SU-DHL-6 (cell line): ENCODE measurements around the gene TNFAIP6.

Source experiments
- H2AFZ ChIP-seq: fragments of 200-600 bp; sonication (generic); 2 replicates; pipeline ENCODE4 v1.6.1; 2014; ENCODE audit warnings: low read depth, mild to moderate bottlenecking, moderate library complexity, mixed read lengths, antibody characterized with exemption, low read length; ENCODE audit not compliant: severe bottlenecking
- H3F3A ChIP-seq: fragments of 200-600 bp; shearing (Covaris generic); 2 replicates; pipeline ENCODE4 v1.6.0; 2016; ENCODE audit warnings: antibody characterized with exemption, mild to moderate bottlenecking; ENCODE audit not compliant: insufficient read depth
- H3K27ac ChIP-seq: fragments of 200-600 bp; sonication (generic); 2 replicates; pipeline ENCODE4 v1.5.1; 2016; ENCODE audit warnings: low read depth, mild to moderate bottlenecking, low read length, moderate library complexity, mixed read lengths
- H3K27me3 ChIP-seq: fragments of 200-600 bp; sonication (generic), shearing (Covaris generic); 2 replicates; pipeline ENCODE4 v1.6.0; 2014; ENCODE audit warnings: mild to moderate bottlenecking, low read length
- H3K36me3 ChIP-seq: fragments of 200-600 bp; sonication (generic); 2 replicates; pipeline ENCODE4 v1.6.1; 2014; ENCODE audit warnings: mild to moderate bottlenecking, low read length, mixed read lengths
- H3K4me2 ChIP-seq: fragments of 300-600, 200-600 bp; shearing (Covaris generic), sonication (generic); 2 replicates; pipeline ENCODE4 v1.6.0; 2014; ENCODE audit warnings: low read length, low read depth, mild to moderate bottlenecking; ENCODE audit not compliant: poor library complexity, severe bottlenecking
- H3K4me3 ChIP-seq: fragments of 200-600 bp; sonication (generic); 2 replicates; pipeline ENCODE4 v1.5.1; 2014; ENCODE audit warnings: antibody characterized with exemption, low read length, mild to moderate bottlenecking, mixed read lengths; ENCODE audit not compliant: insufficient read depth, poor library complexity, severe bottlenecking
- H3K79me2 ChIP-seq: fragments of 200-600 bp; sonication (generic); 2 replicates; pipeline ENCODE4 v1.6.1; 2014; ENCODE audit warnings: mild to moderate bottlenecking, low read length, moderate library complexity; ENCODE audit not compliant: insufficient read depth
- H3K9ac ChIP-seq: fragments of 200-600 bp; sonication (generic); 2 replicates; pipeline ENCODE4 v1.7.0; 2014; ENCODE audit warnings: mild to moderate bottlenecking, low read length
- H3K9me2 ChIP-seq: fragments of 200-600 bp; sonication (generic); replicated peaks from 2 replicates; pipeline ENCODE4 v1.6.1; 2014; ENCODE audit warnings: low read length; ENCODE audit not compliant: insufficient read depth
- H3K9me3 ChIP-seq: fragments of 200-600 bp; sonication (generic); 2 replicates; pipeline ENCODE4 v1.6.1; 2014; ENCODE audit warnings: low read length, mixed read lengths; ENCODE audit not compliant: insufficient read depth
- H4K20me1 ChIP-seq: fragments of 200-600 bp; sonication (generic); 2 replicates; pipeline ENCODE4 v1.6.1; 2014; ENCODE audit warnings: low read depth, mild to moderate bottlenecking, antibody characterized with exemption, low read length, moderate library complexity, mixed read lengths
- CTCF ChIP-seq: fragments of 200-600 bp; sonication (generic); IDR thresholded peaks from one replicate; pipeline ENCODE4 v1.5.1; 2017; ENCODE audit warnings: antibody characterized with exemption, mild to moderate bottlenecking, low read length, moderate library complexity; ENCODE audit not compliant: insufficient read depth, poor library complexity, severe bottlenecking
- EZH2phosphoT487 ChIP-seq: fragments of 200-600 bp; sonication (generic), shearing (Covaris generic); conservative IDR thresholded peaks from 2 replicates; pipeline ENCODE4 v1.6.1; 2018; ENCODE audit warnings: mild to moderate bottlenecking, antibody characterized with exemption, low read length, moderate library complexity, mixed read lengths

Gene TNFAIP6

GRCh38 chr2:151363709-151364108 is 6.3 kb downstream of the TNFAIP6 start:
- H3K4me2 ChIP-seq: no peak overlapping the region
- no peaks in the 10 kb centered on the region for H3K27me3 ChIP-seq
- H2AFZ ChIP-seq: no peak overlapping the region
- H3K79me2 ChIP-seq: no peaks in the 10 kb centered on the region
- no peaks in the 10 kb centered on the region for H3K9me2 ChIP-seq
- no peak overlapping the region for H3K9ac ChIP-seq
- H3K4me3 ChIP-seq: no peak overlapping the region
- H4K20me1 ChIP-seq: no peaks in the 10 kb centered on the region
- no peaks in the 10 kb centered on the region for H3F3A ChIP-seq
- H3K27ac ChIP-seq: no peak overlapping the region
- H3K9me3 ChIP-seq: no peaks in the 10 kb centered on the region
- H3K36me3 ChIP-seq: no peaks in the 10 kb centered on the region
- TF ChIP-seq CTCF: no peak
- TF ChIP-seq EZH2phosphoT487: no peak

DNA sequence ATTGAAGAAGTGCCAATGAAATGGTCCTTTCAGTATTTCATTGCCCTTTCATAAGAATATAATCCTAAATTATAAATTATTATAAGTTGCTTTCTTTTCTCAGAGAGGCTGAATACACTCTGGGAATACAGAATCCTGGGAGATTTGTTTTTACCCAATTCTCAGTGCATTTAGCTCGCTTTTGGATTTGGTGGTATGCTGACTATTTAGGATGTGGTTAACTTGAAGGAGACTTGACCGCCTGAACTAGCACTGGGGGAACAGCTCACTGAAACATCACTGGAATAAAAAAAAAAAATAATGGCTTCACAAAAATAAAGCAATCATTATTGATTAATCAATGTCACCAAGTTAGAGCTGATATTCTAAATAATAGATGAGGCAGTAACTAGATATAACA is 10.2 kb downstream of the TNFAIP6 start:
- no peaks in the 10 kb centered on the region for H3K27me3 ChIP-seq
- no peaks in the 10 kb centered on the region for H3K79me2 ChIP-seq
- TF ChIP-seq CTCF (no peak), EZH2phosphoT487 (no peak)
- no peaks in the 10 kb centered on the region for H3K36me3 ChIP-seq
- no peak overlapping the region for H2AFZ ChIP-seq
- H3F3A ChIP-seq: no peaks in the 10 kb centered on the region
- H4K20me1 ChIP-seq: no peaks in the 10 kb centered on the region
- H3K27ac ChIP-seq: no peak overlapping the region
- no peaks in the 10 kb centered on the region for H3K9me3 ChIP-seq
- no peak overlapping the region for H3K4me2 ChIP-seq
- no peak overlapping the region for H3K9ac ChIP-seq
- no peak overlapping the region for H3K4me3 ChIP-seq
- H3K9me2 ChIP-seq: no peaks in the 10 kb centered on the region

DNA sequence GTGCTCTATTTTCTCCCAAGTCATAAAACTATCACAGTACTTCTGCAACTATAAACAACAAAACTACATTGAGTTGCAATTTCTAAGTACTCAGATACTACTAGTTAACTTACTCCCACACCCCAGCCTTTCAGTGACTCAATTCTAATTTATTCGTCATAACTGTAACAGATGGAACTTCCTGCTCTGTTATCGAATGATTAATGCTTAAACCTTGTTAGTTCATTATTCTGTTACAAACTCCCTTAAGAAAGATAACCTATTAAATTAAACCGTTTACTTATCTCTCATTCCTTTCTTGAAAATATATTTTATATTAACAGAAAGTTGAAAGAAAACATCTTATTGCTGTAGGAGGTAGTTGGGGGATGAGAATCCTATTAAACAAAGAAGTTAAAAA is 17.0 kb downstream of the TNFAIP6 start:
- Histone ChIP-seq H3K4me3 (no peak overlapping the region), H2AFZ (no peak overlapping the region), H3K79me2 (no peaks in the 10 kb centered on the region), H3K27me3 (no peaks in the 10 kb centered on the region), H3K36me3 (no peaks in the 10 kb centered on the region), H4K20me1 (no peaks in the 10 kb centered on the region), H3K4me2 (no peak overlapping the region), H3K9ac (no peak overlapping the region), H3K9me2 (no peaks in the 10 kb centered on the region), H3F3A (no peaks in the 10 kb centered on the region), H3K27ac (no peak overlapping the region), H3K9me3 (no peaks in the 10 kb centered on the region)
- TF ChIP-seq CTCF: no peak
- TF ChIP-seq EZH2phosphoT487: no peak

DNA sequence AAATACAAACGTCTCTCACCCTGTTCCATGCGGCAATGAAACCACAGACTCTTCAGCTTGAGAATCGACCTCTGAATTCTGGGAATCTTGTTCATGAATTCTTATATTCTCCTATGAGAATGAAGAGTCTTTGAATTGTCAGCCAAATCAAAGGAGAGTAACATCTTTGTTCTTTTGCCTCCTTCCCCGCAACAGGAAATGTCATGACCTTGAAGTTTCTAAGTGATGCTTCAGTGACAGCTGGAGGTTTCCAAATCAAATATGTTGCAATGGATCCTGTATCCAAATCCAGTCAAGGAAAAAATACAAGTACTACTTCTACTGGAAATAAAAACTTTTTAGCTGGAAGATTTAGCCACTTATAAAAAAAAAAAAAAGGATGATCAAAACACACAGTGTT is 21.8 kb downstream of the TNFAIP6 start:
- TF ChIP-seq EZH2phosphoT487 (no peak), CTCF (no peak)
- Histone ChIP-seq H3K27ac (no peak overlapping the region), H3K9me2 (no peaks in the 10 kb centered on the region), H3K9me3 (no peaks in the 10 kb centered on the region), H3K4me3 (no peak overlapping the region), H3K36me3 (no peaks in the 10 kb centered on the region), H3K27me3 (no peaks in the 10 kb centered on the region), H3K9ac (no peak overlapping the region), H2AFZ (no peak overlapping the region), H3K4me2 (no peak overlapping the region), H3K79me2 (no peaks in the 10 kb centered on the region), H4K20me1 (no peaks in the 10 kb centered on the region), H3F3A (no peaks in the 10 kb centered on the region)
